Transverse colon (tissue), 4 donors: ENCODE results near the gene HMGN5. TPM values are rescaled to one million over a fixed set of nuclear protein-coding genes. Genes with fewer than 3 reads are reported as not detected.

Experiments used
- DNase-seq: peaks from one replicate; pipeline ENCODE4 v3.0.0-alpha.2; 2019
- H3K27ac ChIP-seq, 4 donors: fragments of 200-600 bp; sonication (generic); 2 replicates each; pipeline ENCODE4 v1.5.1; 2016 to 2018; ENCODE audit warnings: inconsistent platforms in 4 of 4
- H3K27me3 ChIP-seq: fragments of 200-600 bp; sonication (generic); 2 replicates; pipeline ENCODE4 v1.5.1; 2017; ENCODE audit warnings: inconsistent platforms
- H3K36me3 ChIP-seq, 4 donors: fragments of 200-600 bp; sonication (generic); 2 replicates each; pipeline ENCODE4 v1.5.1; 2017 to 2019; ENCODE audit warnings: inconsistent platforms in 4 of 4
- H3K4me1 ChIP-seq, 4 donors: fragments of 200-600 bp; sonication (generic); 2 replicates each; pipeline ENCODE4 v1.5.1; 2017 to 2020; ENCODE audit warnings: inconsistent platforms in 4 of 4
- H3K4me3 ChIP-seq, 4 donors: fragments of 200-600 bp; sonication (generic); 1 replicate in 1 of 4; 2 replicates in 3 of 4; pipeline versions ENCODE4 v1.5.1 to v1.6.1; 2017 to 2019; ENCODE audit warnings: inconsistent platforms in 4 of 4
- H3K9me3 ChIP-seq, 2 donors: fragments of 200-600 bp; sonication (generic); 2 replicates each; pipeline ENCODE4 v1.5.1; 2017 to 2019; ENCODE audit warnings: inconsistent platforms in 2 of 2
- EP300 ChIP-seq: sonication (generic); formaldehyde crosslinking; IDR thresholded peaks from one replicate; pipeline ENCODE4 v1.6.1; 2017; ENCODE audit warnings: antibody characterized with exemption, low read depth
- POLR2A ChIP-seq: fragments of 450-650 bp; IDR thresholded peaks from one replicate; pipeline ENCODE4 v1.6.1; 2016; ENCODE audit warnings: antibody characterized with exemption, mild to moderate bottlenecking, moderate library complexity
- POLR2AphosphoS5 ChIP-seq, 3 donors: sonication (generic); formaldehyde crosslinking; IDR thresholded peaks; one replicate each; pipeline ENCODE4 v1.6.1; 2016; ENCODE audit warnings: antibody characterized with exemption in 3 of 3
- WGBS, 2 donors: methylation state at CpG; one replicate each; pipeline ENCODE4 v1.1.5; 2018; ENCODE audit warnings: low coverage in 1 of 2; 5-methylcytosine and 5-hydroxymethylcytosine counted together
- in situ Hi-C, 4 donors: fragments of 200-750 bp; cut with MboI; loops; one replicate each; pipeline versions ENCODE4 v1.15.0 to v1.15.1; 2017; ENCODE audit warnings: low sequenced_read_pairs in 3 of 4, low pct_ligation_motif_present in 1 of 4, low pct_unique_long_range_greater_than_20kb in 1 of 4
- intact Hi-C: fragments of 100-400 bp; cut with DNase I; formaldehyde crosslinking; loops from one replicate; pipeline ENCODE4 v1.15.1; 2023; ENCODE audit warnings: low total_unique reads
- total RNA-seq, 4 donors: library from RNA; depleted of rRNA; stranded (reverse); fragments of >200 nt; gene quantifications; one replicate each; pipeline ENCODE4 v1.1.0, GENCODE V29; 2016
- TF ChIP-seq, protein P1 (sequence below), 5 experiments: fragments of 200-600 bp in 3 of 5; fragments of 450-650 bp in 2 of 5; sonication (generic) in 3 of 5; IDR thresholded peaks; 1 replicate in 2 of 5; 2 replicates in 3 of 5; pipeline ENCODE4 v1.5.1; 2016 to 2017; ENCODE audit warnings: antibody characterized with exemption in 5 of 5, inconsistent platforms in 3 of 5, mild to moderate bottlenecking in 2 of 5, moderate library complexity in 1 of 5

HMGN5 gene
- total RNA-seq, 4 donors from 2014 or later: 3.0 to 6.1 (median 5.7) TPM; not detected in 1

DNA sequence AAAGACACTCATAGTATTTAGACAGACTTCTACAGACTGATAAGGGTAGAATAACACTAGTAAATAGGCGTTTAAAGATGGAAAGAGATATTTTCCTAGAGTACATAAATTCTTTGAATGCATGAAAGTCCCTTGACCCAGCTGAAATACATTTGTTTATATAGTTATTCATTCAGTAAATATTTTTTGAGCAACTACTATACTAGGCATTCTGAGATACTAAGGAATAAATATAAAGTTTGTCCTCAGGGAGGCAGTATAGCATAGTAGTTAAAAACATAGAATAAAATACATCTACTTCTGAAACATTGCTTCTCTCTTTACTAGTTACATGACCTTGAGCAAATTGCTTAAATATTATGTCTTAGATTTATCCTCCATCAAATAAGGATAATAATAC, 27.4 kb downstream of the HMGN5 start:
- intact Hi-C loops: no loop called here
- in situ Hi-C loops: no loop called here
- Histone ChIP-seq H3K27ac (no peak overlapping the region), H3K9me3 (no peaks in the 10 kb centered on the region), H3K4me3 (no peak overlapping the region), H3K4me1 (no peaks in the 10 kb centered on the region), H3K36me3 (no peaks in the 10 kb centered on the region), H3K27me3 (no peaks in the 10 kb centered on the region)
- WGBS, 2 donors: 29 to 71% methylated on average over 1 of the region's 1 CpG
- DNase-seq: no peak
- TF ChIP-seq, protein P1, sequence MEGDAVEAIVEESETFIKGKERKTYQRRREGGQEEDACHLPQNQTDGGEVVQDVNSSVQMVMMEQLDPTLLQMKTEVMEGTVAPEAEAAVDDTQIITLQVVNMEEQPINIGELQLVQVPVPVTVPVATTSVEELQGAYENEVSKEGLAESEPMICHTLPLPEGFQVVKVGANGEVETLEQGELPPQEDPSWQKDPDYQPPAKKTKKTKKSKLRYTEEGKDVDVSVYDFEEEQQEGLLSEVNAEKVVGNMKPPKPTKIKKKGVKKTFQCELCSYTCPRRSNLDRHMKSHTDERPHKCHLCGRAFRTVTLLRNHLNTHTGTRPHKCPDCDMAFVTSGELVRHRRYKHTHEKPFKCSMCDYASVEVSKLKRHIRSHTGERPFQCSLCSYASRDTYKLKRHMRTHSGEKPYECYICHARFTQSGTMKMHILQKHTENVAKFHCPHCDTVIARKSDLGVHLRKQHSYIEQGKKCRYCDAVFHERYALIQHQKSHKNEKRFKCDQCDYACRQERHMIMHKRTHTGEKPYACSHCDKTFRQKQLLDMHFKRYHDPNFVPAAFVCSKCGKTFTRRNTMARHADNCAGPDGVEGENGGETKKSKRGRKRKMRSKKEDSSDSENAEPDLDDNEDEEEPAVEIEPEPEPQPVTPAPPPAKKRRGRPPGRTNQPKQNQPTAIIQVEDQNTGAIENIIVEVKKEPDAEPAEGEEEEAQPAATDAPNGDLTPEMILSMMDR (IDR thresholded peaks at IDR 0.05): peak in 3 of 5 experiments; percentile 24 to 38 (median 25)
- no peak for TF ChIP-seq EP300
- TF ChIP-seq POLR2A: no peak

GRCh38 chrX:81168391-81168790, 33.3 kb downstream of the HMGN5 start:
- H3K27me3 ChIP-seq: no peaks in the 10 kb centered on the region
- H3K36me3 ChIP-seq: no peaks in the 10 kb centered on the region
- no peaks in the 10 kb centered on the region for H3K4me1 ChIP-seq
- in situ Hi-C loops: no loop called here
- H3K4me3 ChIP-seq: no peak overlapping the region
- 77% methylated on average over 3 of the region's 3 CpGs; no CpG with 5 or more reads in 1 of the 2 donors for WGBS, 2 donors
- no peak for DNase-seq
- intact Hi-C loops: no loop called here
- H3K27ac ChIP-seq: no peak overlapping the region
- no peaks in the 10 kb centered on the region for H3K9me3 ChIP-seq
- TF ChIP-seq POLR2A: no peak
- no peak for TF ChIP-seq POLR2AphosphoS5 (IDR thresholded peaks at IDR 0.05)
- TF ChIP-seq EP300: no peak
- TF ChIP-seq, protein P1 (IDR thresholded peaks at IDR 0.05): no peak

DNA sequence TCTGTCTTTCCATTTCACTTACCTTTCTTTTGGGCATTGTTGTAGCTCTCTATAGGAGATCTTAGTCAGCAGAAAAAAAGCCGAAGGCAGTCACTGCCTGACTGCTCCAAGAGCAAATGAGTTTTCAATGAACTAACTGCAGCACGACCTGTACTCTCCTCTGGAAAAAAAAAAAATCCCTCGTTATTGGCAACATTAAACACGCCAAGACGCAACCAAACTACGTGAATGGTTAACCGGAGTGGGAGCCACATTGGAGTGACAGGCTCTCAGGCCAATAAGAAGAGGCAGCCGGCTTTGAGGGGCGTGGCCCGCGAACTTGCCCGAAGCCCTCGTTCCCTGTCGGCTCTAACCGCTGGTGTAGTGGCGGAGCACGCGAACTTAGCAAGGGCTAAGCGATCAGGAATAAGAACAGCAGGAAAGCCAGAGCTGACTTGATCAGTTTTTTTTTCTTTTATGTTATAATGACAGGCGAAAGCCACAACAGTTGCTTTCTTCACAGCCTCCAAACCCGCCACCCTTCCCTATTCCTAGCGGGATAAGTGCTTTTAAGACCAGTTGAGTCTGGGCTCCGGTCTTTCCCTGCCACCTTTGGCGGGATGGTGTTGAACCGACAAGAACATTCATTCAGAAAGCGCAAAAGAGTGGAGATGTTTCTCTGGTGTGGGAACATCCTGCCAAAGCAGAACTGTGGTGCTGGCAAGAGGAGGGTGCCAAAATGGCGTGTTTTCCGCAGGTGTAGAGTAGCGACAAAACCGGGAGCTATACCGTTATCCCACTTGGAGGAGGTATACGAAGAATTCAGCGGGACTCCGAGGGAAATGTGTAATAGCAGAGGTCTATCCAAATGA, 80.0 kb downstream of the HMGN5 start:
- in situ Hi-C loops (no loop called here), intact Hi-C loops (no loop called here)
- DNase-seq: peak; percentile 92
- Histone ChIP-seq H3K27me3 (no peaks in the 10 kb centered on the region), H3K4me1 (peaks cover 0 to 4% (median 0%) of the 10 kb centered on the region in 4 donors), H3K36me3 (no peaks in the 10 kb centered on the region), H3K4me3 (peak overlapping the region; percentile 24 to 62 (median 44)), H3K27ac (peak overlapping the region; percentile 76 to 82 (median 78)), H3K9me3 (no peaks in the 10 kb centered on the region)
- TF ChIP-seq POLR2AphosphoS5 (IDR thresholded peaks at IDR 0.05) (peak; percentile 36 to 52 (median 47)), EP300 (no peak), POLR2A (peak; percentile 51)
- TF ChIP-seq, protein P1 (IDR thresholded peaks at IDR 0.05): no peak
- 39% methylated on average over 34 of the region's 34 CpGs; no CpG with 5 or more reads in 1 of the 2 donors for WGBS, 2 donors

DNA sequence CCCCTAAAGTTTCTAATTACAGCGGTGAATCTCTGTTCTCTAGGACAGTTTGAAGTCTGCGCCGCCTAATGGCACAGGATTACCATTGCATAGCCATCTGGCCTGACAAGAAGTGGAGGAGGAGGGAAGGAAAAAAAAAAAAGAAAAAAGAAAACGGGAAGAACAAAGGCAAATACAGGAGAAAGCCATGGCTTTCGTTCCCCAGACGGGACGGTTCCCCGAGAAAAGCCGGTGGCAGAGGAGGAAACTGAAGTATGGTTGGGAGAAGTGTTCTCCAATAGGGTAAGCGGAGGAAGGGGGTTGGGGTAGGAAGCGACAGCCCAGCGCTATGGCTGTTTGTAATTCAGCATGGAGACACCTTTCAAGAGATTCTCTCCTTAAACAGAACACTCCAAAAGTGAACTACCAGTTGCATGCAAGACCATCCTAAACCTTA, 80.8 kb downstream of the HMGN5 start:
- 42% methylated on average over 12 of the region's 12 CpGs; no CpG with 5 or more reads in 1 of the 2 donors for WGBS, 2 donors
- no peaks in the 10 kb centered on the region for H3K36me3 ChIP-seq
- peak overlapping the region; percentile 76 to 82 (median 78) for H3K27ac ChIP-seq
- H3K9me3 ChIP-seq: no peaks in the 10 kb centered on the region
- in situ Hi-C loops (no loop called here), intact Hi-C loops (no loop called here)
- peak overlapping the region; percentile 24 to 62 (median 44) for H3K4me3 ChIP-seq
- no peak for TF ChIP-seq POLR2A
- TF ChIP-seq, protein P1 (IDR thresholded peaks at IDR 0.05): peak in 4 of 5 experiments; percentile 41 to 58 (median 46)
- TF ChIP-seq EP300: no peak
- H3K4me1 ChIP-seq: peaks cover 0 to 4% (median 0%) of the 10 kb centered on the region in 4 donors
- DNase-seq: peak; percentile 51
- H3K27me3 ChIP-seq: no peaks in the 10 kb centered on the region
